AG09309 (cell line): ENCODE measurements around the gene KDM6A.
"Not testable (repeated sequence)": the region's sequence is repeated elsewhere in the genome, so short reads cannot be mapped to it uniquely, and the experiment has no call there.

Experiments used
- DNase-seq: peaks from one replicate; pipeline ENCODE4 v3.0.0-alpha.2; 2010; ENCODE audit warnings: low read depth
- H3K4me3 ChIP-seq: 2 replicates; pipeline ENCODE4 v1.5.1; 2011; ENCODE audit warnings: mild to moderate bottlenecking, low read depth, low read length, moderate library complexity; ENCODE audit not compliant: control insufficient read depth
- CTCF ChIP-seq: IDR thresholded peaks from 2 replicates; pipeline ENCODE4 v1.5.1; 2011; ENCODE audit warnings: mild to moderate bottlenecking, low read depth, low read length, inconsistent platforms; ENCODE audit not compliant: insufficient read depth, control insufficient read depth; ENCODE audit errors: missing control alignments

Gene KDM6A

GRCh38 chrX:44948406-44948805 is 75.4 kb downstream of the KDM6A start:
- TF ChIP-seq CTCF: no peak
- DNase-seq: no peak
- no peak overlapping the region for H3K4me3 ChIP-seq

- no peak for TF ChIP-seq CTCF
- H3K4me3 ChIP-seq: no peak overlapping the region
- DNase-seq: no peak
These were observed 76.1 kb downstream of the KDM6A start for GRCh38 chrX:44949125-44949524.

- DNase-seq, H3K4me3 ChIP-seq: not testable (repeated sequence)
These were observed 77.7 kb downstream of the KDM6A start for GRCh38 chrX:44950471-44951366.

GRCh38 chrX:44951572-44952067 is 78.6 kb downstream of the KDM6A start:
- H3K4me3 ChIP-seq: no peak overlapping the region

GRCh38 chrX:44952329-44953027 is 79.5 kb downstream of the KDM6A start:
- no peak overlapping the region for H3K4me3 ChIP-seq

More at GRCh38 chrX:44951572-44952067, 78.6 kb downstream of the KDM6A start:
- TF ChIP-seq CTCF: no peak
- DNase-seq: no peak

GRCh38 chrX:44953734-44954502 is 80.9 kb downstream of the KDM6A start:
- no peak for TF ChIP-seq CTCF
- no peak overlapping the region for H3K4me3 ChIP-seq
- DNase-seq: no peak

More at GRCh38 chrX:44952329-44953027, 79.5 kb downstream of the KDM6A start:
- DNase-seq: no peak
- TF ChIP-seq CTCF: no peak

- no peak for TF ChIP-seq CTCF
- H3K4me3 ChIP-seq: no peak overlapping the region
- DNase-seq: no peak
These were observed 81.6 kb downstream of the KDM6A start for GRCh38 chrX:44954562-44954961.
